Myometrial cell (primary cell): ENCODE results near the gene POGLUT3. TPM values are rescaled to one million over a fixed set of nuclear protein-coding genes. Genes with fewer than 3 reads are reported as not detected.

Experiments used
- total RNA-seq: library from RNA; depleted of rRNA; stranded (reverse); fragments of >200 nt; gene quantifications from 2 replicates; pipeline ENCODE4 v1.2.3, GENCODE V29; 2015

POGLUT3 gene, protein sequence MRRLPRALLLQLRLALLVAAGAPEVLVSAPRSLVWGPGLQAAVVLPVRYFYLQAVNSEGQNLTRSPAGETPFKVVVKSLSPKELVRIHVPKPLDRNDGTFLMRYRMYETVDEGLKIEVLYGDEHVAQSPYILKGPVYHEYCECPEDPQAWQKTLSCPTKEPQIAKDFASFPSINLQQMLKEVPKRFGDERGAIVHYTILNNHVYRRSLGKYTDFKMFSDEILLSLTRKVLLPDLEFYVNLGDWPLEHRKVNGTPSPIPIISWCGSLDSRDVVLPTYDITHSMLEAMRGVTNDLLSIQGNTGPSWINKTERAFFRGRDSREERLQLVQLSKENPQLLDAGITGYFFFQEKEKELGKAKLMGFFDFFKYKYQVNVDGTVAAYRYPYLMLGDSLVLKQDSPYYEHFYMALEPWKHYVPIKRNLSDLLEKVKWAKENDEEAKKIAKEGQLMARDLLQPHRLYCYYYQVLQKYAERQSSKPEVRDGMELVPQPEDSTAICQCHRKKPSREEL
- total RNA-seq, result 38.9 and 41.8 TPM in 2 replicates

DNA sequence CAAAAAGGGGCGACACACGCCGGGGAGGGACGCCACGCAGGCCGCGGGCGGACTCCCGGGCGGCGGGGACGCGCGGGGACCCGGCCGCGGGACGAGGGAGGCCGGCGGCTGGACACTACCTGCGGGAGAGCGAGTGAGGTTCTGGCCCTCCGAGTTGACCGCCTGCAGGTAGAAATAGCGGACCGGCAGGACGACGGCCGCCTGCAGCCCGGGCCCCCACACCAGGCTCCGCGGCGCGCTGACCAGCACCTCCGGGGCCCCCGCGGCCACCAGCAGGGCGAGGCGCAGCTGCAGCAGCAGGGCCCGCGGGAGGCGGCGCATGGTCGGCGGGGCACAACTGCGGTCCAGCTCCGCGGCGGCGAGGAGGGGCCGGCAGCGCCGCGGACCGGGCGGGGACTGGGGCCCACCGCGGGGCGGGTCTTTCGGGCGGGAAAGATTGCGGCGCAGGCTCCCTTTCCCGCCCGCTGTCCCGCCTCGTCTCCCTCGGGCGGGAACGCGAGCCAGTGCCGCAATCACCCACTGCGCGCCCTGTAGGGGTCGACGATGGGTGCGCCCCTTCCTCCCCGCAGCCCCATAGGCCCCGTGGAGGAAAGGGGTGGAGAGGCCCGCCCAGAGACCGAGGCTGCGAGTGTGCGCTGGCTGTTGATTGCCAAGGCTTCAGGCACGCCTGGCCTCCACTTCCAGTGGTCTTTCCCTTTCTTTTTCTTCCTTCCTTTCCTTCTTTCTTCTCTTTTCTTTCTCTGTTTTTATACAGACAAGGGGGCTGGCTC is at the start of gene POGLUT3:
POGLUT3 (minus strand) TSS at position 339 of the 770 bp plus-strand sequence; CDS start at position 321, 18 bp downstream.

DNA sequence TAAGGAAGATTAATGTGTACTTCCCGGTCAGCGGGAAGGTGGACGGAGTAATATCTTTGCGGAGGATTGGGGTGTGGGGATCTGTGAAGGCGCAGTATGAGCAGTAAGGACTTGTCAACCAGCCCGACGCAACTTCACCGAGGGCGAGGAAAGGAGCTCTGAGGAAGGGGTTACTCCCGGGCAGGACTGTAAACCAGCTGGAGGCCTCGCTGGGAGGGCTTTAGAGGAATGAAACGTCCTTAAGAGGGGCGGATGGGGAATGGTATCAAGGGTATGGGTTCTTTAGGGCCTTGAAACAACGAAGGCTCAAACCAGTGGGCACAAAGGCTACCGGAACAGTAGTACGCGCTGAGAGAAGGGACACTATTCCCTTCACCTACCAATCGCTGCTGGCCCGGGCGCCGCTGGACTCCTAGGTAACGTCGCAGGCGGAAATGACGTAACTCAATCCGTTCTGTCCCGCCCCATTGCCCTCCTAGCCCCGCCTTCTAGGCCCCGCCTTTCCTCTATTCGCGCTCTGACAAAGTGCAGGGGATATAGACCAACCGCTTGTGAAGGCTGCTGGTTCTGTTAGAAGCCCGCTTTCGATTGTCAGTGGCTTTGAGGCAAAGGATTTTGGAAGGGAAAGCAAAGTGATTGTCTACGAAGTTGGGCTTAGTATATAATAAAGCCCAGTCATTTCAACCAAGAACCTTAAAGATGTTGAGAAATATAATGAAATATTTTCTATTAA is 30.9 kb downstream of the POGLUT3 start, which contains the start of gene C11orf65:
C11orf65 (minus strand) TSS at position 439 of the 733 bp plus-strand sequence. CDS start 5,970 bp downstream, outside the sequence.

Other genes with a start within 250 kb of the POGLUT3 start
- 0.29 and 1.1 TPM in 2 replicates for gene C11orf65, start 30.9 kb downstream of the POGLUT3 start, total RNA-seq
- 0.86 and 1.4 TPM in 2 replicates for gene EXPH5, start 95.4 kb upstream of the POGLUT3 start, total RNA-seq
- 12.1 and 15.8 TPM in 2 replicates for gene DDX10, start 166.7 kb upstream of the POGLUT3 start, total RNA-seq